Breast epithelium (tissue), 4 donors: ENCODE results near the gene SRP68. TPM values are rescaled to one million over a fixed set of nuclear protein-coding genes. Genes with fewer than 3 reads are reported as not detected.
A peak's percentile ranks its signal among the peaks of the same experiment; 100 is the strongest.

Source experiments
- DNase-seq, 2 donors: peaks; one replicate each; pipeline ENCODE4 v3.0.0-alpha.2; 2019; ENCODE audit warnings: low spot score in 2 of 2
- H3K27ac ChIP-seq, 2 donors: fragments of 200-600 bp; sonication (generic) in 1 of 2; one replicate each; pipeline ENCODE4 v1.5.1; 2016 to 2019; ENCODE audit warnings: mild to moderate bottlenecking in 1 of 2
- H3K27me3 ChIP-seq, 2 donors: fragments of 200-600 bp; sonication (generic) in 1 of 2; one replicate each; pipeline versions ENCODE4 v1.5.1 to v1.6.0; 2017 to 2019; ENCODE audit warnings: control low read depth in 1 of 2, mild to moderate bottlenecking in 1 of 2
- H3K36me3 ChIP-seq: fragments of 200-600 bp; one replicate; pipeline ENCODE4 v1.5.1; 2019
- H3K4me1 ChIP-seq, 2 donors: fragments of 200-600 bp; sonication (generic); one replicate each; pipeline ENCODE4 v1.5.1; 2016 to 2019; ENCODE audit warnings: control low read depth in 1 of 2
- H3K4me3 ChIP-seq, 3 donors: fragments of 200-600 bp; sonication (generic); 1 replicate in 2 of 3; 2 replicates in 1 of 3; pipeline ENCODE4 v1.5.1; 2016 to 2019; ENCODE audit warnings: mild to moderate bottlenecking in 3 of 3, moderate library complexity in 2 of 3
- H3K9me3 ChIP-seq, 2 donors: fragments of 200-600 bp; sonication (generic) in 1 of 2; one replicate each; pipeline ENCODE4 v1.5.1; 2016 to 2019; ENCODE audit warnings: control low read depth in 1 of 2
- POLR2A ChIP-seq: fragments of 450-650 bp; IDR thresholded peaks from one replicate; pipeline ENCODE4 v1.6.1; 2016; ENCODE audit warnings: antibody characterized with exemption, mild to moderate bottlenecking, moderate library complexity
- POLR2AphosphoS5 ChIP-seq, 3 donors: sonication (generic); formaldehyde crosslinking; IDR thresholded peaks; one replicate each; pipeline ENCODE4 v1.6.1; 2017; ENCODE audit warnings: antibody characterized with exemption in 3 of 3
- intact Hi-C: fragments of 100-400 bp; cut with DNase I; formaldehyde crosslinking; loops from one replicate; pipeline ENCODE4 v1.15.1; 2023; ENCODE audit warnings: low total_unique reads
- total RNA-seq, 3 donors: library from RNA; depleted of rRNA; stranded (reverse); fragments of >200 nt; gene quantifications; one replicate each; pipeline ENCODE4 v1.1.0, GENCODE V29; 2016
- TF ChIP-seq, protein P1 (sequence below), 3 donors: fragments of 450-650 bp; IDR thresholded peaks; one replicate each; pipeline ENCODE4 v1.5.1; 2016 to 2017; ENCODE audit warnings: antibody characterized with exemption in 3 of 3, mild to moderate bottlenecking in 3 of 3, moderate library complexity in 3 of 3

SRP68 gene
- 10 to 100 TPM; 41.3 to 49.6 (median 48.3) TPM for total RNA-seq

DNA sequence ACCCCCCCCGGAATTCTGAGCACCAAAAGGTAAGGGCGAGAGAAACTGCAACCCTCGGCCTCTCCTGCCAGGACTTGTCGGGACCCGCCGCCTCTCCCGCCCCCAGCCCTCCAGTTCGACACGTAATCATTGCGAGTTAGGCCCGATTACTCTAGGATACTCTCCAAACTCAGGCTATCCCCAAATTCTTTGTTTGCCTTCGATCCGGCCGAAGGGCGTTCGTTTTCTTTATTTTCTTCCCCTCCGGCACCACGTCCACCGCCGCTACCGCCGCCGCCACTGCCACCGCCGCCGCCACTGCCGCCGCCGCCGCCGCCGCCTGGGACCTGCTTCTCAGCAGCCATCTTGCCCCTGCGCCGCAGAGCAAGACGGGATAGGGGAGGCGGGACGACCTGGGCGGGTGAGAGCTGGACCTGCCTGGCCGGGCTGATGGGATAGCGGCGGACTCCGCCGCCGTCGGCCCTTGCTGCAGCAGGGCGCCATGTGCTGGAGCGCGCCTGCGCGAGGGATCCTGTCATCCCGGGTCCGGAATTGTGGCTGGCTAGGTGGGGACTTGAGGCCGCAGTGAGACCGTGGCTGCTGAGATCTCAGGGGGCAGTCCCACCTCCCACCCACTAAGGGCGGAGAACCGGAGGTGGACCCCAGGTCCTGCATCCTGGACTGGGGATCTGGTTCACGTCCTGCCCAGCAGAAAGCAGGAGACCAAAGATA lies at the start of gene SRP68:
Gene SRP68 (minus strand): TSS at position 370 of the 711 bp plus-strand sequence. CDS start 26 bp downstream, at position 344.
- intact Hi-C loops: no loop called here
- no peaks in the 10 kb centered on the region for H3K9me3 ChIP-seq
- DNase-seq: peak; percentile 87 to 90
- H3K4me1 ChIP-seq: peaks cover 12 to 38% of the 10 kb centered on the region in 2 donors
- H3K27me3 ChIP-seq: peaks cover 26 to 39% of the 10 kb centered on the region in 2 donors
- H3K27ac ChIP-seq: peak within 1 kb of the TSS; percentile 76 to 83
- TF ChIP-seq, protein P1, sequence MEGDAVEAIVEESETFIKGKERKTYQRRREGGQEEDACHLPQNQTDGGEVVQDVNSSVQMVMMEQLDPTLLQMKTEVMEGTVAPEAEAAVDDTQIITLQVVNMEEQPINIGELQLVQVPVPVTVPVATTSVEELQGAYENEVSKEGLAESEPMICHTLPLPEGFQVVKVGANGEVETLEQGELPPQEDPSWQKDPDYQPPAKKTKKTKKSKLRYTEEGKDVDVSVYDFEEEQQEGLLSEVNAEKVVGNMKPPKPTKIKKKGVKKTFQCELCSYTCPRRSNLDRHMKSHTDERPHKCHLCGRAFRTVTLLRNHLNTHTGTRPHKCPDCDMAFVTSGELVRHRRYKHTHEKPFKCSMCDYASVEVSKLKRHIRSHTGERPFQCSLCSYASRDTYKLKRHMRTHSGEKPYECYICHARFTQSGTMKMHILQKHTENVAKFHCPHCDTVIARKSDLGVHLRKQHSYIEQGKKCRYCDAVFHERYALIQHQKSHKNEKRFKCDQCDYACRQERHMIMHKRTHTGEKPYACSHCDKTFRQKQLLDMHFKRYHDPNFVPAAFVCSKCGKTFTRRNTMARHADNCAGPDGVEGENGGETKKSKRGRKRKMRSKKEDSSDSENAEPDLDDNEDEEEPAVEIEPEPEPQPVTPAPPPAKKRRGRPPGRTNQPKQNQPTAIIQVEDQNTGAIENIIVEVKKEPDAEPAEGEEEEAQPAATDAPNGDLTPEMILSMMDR (IDR thresholded peaks at IDR 0.05): no peak
- TF ChIP-seq POLR2A: peak; percentile 76
- TF ChIP-seq POLR2AphosphoS5 (IDR thresholded peaks at IDR 0.05): peak in 1 of 3 donors; percentile 91
- no peaks in the 10 kb centered on the region for H3K36me3 ChIP-seq
- H3K4me3 ChIP-seq: peak within 1 kb of the TSS; percentile 85 to 90 (median 90)

DNA sequence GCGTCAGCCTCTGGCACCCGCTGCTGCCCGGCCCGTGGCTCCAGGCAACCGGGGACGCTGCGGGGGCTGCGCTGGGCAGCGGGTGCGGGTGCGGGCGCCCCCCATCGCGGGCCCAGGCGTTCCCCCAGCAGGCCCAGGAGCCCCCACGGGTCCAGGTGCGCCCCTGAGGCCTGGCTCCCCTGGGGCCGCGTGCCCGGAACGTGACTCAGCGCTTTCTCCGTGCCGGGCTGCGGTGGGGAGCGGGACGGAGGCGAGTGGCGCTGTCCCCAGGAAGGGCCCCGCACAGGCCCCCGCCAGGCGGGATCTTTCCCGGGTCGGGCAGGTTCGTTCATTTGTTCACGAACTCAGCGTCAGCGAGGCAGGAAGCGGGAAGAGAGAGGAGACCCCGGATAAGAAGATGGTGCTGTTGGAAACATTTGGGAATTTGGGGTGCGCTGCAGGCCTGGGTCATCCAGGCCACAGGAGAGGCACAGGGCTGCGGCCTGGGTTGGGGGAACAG lies 49.7 kb upstream of the SRP68 start:
- intact Hi-C loops: loop anchor here (1.0 kb wide), 1 partner anchor 152 kb away; no protein-coding TSS in a partner anchor
- Histone ChIP-seq H3K9me3 (no peaks in the 10 kb centered on the region), H3K27ac (peak overlapping the region; percentile 10 to 12), H3K4me1 (peaks cover 0 to 6% of the 10 kb centered on the region in 2 donors), H3K4me3 (peak overlapping the region; percentile 37 to 67 (median 45)), H3K36me3 (no peaks in the 10 kb centered on the region), H3K27me3 (no peaks in the 10 kb centered on the region)
- TF ChIP-seq POLR2A: no peak
- no peak for TF ChIP-seq POLR2AphosphoS5 (IDR thresholded peaks at IDR 0.05)
- TF ChIP-seq, protein P1 (IDR thresholded peaks at IDR 0.05): no peak
- DNase-seq: no peak

DNA sequence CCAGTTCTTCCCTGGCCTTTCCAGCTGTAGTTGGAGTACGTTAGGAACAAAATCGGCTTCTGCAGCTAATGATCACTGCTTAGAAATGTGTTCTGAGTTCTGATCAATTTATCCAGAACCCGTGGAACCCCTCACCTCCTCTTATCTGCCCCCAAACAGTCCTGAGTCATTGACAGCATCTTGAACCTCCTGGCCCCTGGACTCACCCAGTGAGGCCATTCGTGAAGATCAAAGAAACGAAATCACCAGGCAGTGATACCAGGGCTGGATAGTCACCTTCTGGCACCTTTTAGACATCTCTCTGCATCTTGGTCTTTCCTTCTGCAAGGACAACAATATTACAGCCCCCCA lies 48.3 kb upstream of the SRP68 start:
- Histone ChIP-seq H3K4me1 (peaks cover 0 to 6% of the 10 kb centered on the region in 2 donors), H3K9me3 (no peaks in the 10 kb centered on the region), H3K27ac (no peak overlapping the region), H3K4me3 (no peak overlapping the region), H3K36me3 (no peaks in the 10 kb centered on the region), H3K27me3 (no peaks in the 10 kb centered on the region)
- TF ChIP-seq POLR2A (no peak), POLR2AphosphoS5 (IDR thresholded peaks at IDR 0.05) (no peak)
- TF ChIP-seq, protein P1 (IDR thresholded peaks at IDR 0.05): no peak
- intact Hi-C loops: loop anchor here (1.0 kb wide), 1 partner anchor 154 kb away; no protein-coding TSS in a partner anchor
- no peak for DNase-seq

DNA sequence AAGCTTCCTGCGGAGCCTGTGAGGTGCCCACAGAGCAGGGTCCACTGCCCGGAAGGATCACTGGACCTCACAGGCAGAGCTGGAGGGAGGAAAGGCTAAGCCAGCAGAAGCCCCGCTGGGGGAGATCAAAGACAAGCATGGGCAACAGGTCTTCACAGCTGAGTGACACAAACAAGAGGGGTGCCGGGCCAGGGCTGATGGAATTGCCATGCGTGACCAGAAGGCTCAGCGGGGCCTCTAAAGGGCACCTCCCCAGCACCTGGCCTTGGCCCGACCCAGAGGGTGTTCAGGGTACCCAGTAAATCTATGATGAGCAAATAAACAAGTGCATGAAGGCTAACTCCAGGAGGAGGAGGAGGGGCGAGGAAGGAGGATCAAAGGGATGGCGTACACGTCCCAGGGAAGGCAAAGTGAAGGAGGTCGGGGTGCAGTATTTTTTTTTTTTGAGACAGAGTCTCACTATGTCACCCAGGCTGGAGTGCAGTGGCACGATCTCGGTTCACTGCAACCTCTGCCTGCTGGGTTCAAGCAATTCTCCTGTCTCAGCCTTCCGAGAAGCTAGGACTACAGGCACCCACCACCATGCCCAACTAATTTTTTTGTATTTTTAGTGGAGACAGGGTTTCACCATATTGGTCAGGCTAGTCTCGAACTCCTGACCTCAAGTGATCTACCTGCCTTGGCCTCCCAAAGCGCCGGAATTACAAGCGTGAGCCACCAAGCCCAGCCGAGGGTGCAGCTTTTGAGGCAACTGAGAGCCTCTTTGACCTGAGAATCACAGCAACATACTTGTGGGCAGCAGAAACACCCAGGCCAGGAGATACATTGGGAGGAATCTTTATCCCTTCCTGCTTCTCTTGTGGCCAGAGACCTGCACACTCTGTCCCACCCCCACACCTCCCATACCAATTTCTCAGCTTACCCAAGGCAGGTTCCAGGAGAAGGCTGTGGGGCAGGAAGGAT lies 47.4 kb upstream of the SRP68 start:
- Histone ChIP-seq H3K36me3 (no peaks in the 10 kb centered on the region), H3K9me3 (no peaks in the 10 kb centered on the region), H3K4me1 (peaks cover 0 to 6% of the 10 kb centered on the region in 2 donors), H3K27ac (no peak overlapping the region), H3K4me3 (no peak overlapping the region), H3K27me3 (no peaks in the 10 kb centered on the region)
- no peak for TF ChIP-seq POLR2A
- intact Hi-C loops: no loop called here
- no peak for DNase-seq

DNA sequence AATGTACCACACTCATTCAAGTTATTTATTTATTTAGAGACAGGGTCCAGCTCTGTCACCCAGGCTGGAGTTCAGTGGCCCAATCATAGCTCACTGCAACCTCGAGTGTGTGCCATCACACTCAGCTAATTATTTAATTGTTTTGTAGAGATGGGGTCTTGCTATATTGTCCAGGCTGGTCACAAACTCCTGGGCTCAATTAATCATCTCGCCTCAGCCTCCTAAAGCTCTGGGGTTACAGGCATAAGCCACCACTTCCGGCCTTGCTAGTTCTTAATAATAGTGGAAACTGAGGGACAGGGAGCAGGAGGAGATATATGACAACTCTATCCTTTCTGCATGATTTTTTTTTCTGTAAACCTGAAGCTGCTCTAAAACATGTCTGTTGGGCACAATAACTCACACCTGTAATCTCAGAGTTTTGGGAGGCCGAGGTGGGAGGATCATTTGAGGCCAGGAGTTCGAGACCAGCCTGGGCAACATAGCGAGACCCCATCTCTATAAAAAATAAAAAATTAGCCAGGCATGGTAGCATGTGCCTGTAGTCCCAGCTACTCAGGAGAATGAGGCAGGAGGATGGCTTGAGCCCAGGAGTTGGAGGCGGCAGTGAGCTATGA lies 42.9 kb upstream of the SRP68 start:
- H3K4me1 ChIP-seq: no peaks in the 10 kb centered on the region
- no peaks in the 10 kb centered on the region for H3K27me3 ChIP-seq
- H3K27ac ChIP-seq: no peak overlapping the region
- H3K4me3 ChIP-seq: no peak overlapping the region
- H3K9me3 ChIP-seq: no peaks in the 10 kb centered on the region
- H3K36me3 ChIP-seq: no peaks in the 10 kb centered on the region
- no peak for DNase-seq
- intact Hi-C loops: no loop called here
- no peak for TF ChIP-seq POLR2A
- TF ChIP-seq, protein P1 (IDR thresholded peaks at IDR 0.05): no peak
- no peak for TF ChIP-seq POLR2AphosphoS5 (IDR thresholded peaks at IDR 0.05)
